Keratinocyte (primary cell): ENCODE results near the gene VPS26A. TPM values are rescaled to one million over a fixed set of nuclear protein-coding genes. Genes with fewer than 3 reads are reported as not detected.
"Not testable (repeated sequence)": the region's sequence is repeated elsewhere in the genome, so short reads cannot be mapped to it uniquely, and the experiment has no call there.

Experiments
- DNase-seq: peaks from one replicate; pipeline ENCODE4 v3.0.0-alpha.2; 2011; ENCODE audit warnings: low read depth, missing footprints, low spot score
- FAIRE-seq: peaks from 2 replicates; lab custom pipeline; 2011; peaks lifted over from hg19 to GRCh38; lab: Jason Lieb, UNC
- H2AFZ ChIP-seq: 2 replicates; pipeline ENCODE4 v1.6.0; 2012; ENCODE audit warnings: low read length, control low read depth, inconsistent platforms; ENCODE audit not compliant: control insufficient read depth
- H3K27ac ChIP-seq: 2 replicates; pipeline ENCODE4 v1.5.1; 2011; ENCODE audit warnings: low read length; ENCODE audit not compliant: control insufficient read depth, insufficient read depth
- H3K27me3 ChIP-seq: 3 replicates; pipeline ENCODE4 v1.6.0; 2011; ENCODE audit warnings: low read length; ENCODE audit not compliant: control insufficient read depth, insufficient read depth; ENCODE audit errors: extremely low read depth
- H3K36me3 ChIP-seq, 2 experiments: 2 replicates in 1 of 2; 3 replicates in 1 of 2; pipeline ENCODE4 v1.5.1; 2011; ENCODE audit warnings: low read length in 2 of 2, mild to moderate bottlenecking in 1 of 2; ENCODE audit not compliant: control insufficient read depth in 2 of 2, insufficient read depth in 2 of 2; ENCODE audit errors: extremely low read depth in 1 of 2
- H3K4me1 ChIP-seq: 3 replicates; pipeline ENCODE4 v1.5.1; 2011; ENCODE audit warnings: low read length; ENCODE audit not compliant: control insufficient read depth, insufficient read depth; ENCODE audit errors: extremely low read depth
- H3K4me2 ChIP-seq: 3 replicates; pipeline ENCODE4 v1.6.0; 2011; ENCODE audit warnings: low read depth, low read length; ENCODE audit not compliant: control insufficient read depth, insufficient read depth; ENCODE audit errors: extremely low read depth
- H3K4me3 ChIP-seq, 3 experiments: fragments of 200-600 bp in 1 of 3; sonication (generic) in 1 of 3; 2 replicates in 2 of 3; 3 replicates in 1 of 3; pipeline ENCODE4 v1.5.1; 2011 to 2016; ENCODE audit warnings: low read length in 3 of 3, mild to moderate bottlenecking in 3 of 3, control low read depth in 2 of 3, inconsistent platforms in 1 of 3, low read depth in 1 of 3, mixed read lengths in 1 of 3, mixed run types in 1 of 3, moderate library complexity in 1 of 3; ENCODE audit not compliant: control insufficient read depth in 2 of 3, insufficient read depth in 2 of 3; ENCODE audit errors: extremely low read depth in 1 of 3
- H3K79me2 ChIP-seq: 2 replicates; pipeline ENCODE4 v1.6.0; 2012; ENCODE audit warnings: low read length; ENCODE audit not compliant: control insufficient read depth, insufficient read depth
- H3K9ac ChIP-seq: 3 replicates; pipeline ENCODE4 v1.6.0; 2011; ENCODE audit warnings: low read length; ENCODE audit not compliant: control insufficient read depth, insufficient read depth; ENCODE audit errors: extremely low read depth
- H3K9me1 ChIP-seq: 3 replicates; pipeline ENCODE4 v1.6.0; 2011; ENCODE audit warnings: low read length; ENCODE audit not compliant: control insufficient read depth, insufficient read depth; ENCODE audit errors: extremely low read depth
- H3K9me3 ChIP-seq: 2 replicates; pipeline ENCODE4 v1.5.1; 2012; ENCODE audit warnings: low read depth, low read length; ENCODE audit not compliant: control insufficient read depth
- H4K20me1 ChIP-seq: 3 replicates; pipeline ENCODE4 v1.6.0; 2011; ENCODE audit warnings: low read length; ENCODE audit not compliant: control insufficient read depth, insufficient read depth; ENCODE audit errors: extremely low read depth
- CTCF ChIP-seq, 3 experiments: IDR thresholded peaks in 1 of 3; conservative IDR thresholded peaks in 1 of 3; optimal IDR thresholded peaks in 1 of 3; 2 replicates in 2 of 3; 3 replicates in 1 of 3; pipeline versions ENCODE3 to v1.5.1; 2011; ENCODE audit warnings: low read length in 3 of 3, mild to moderate bottlenecking in 3 of 3, moderate library complexity in 2 of 3, control low read depth in 1 of 3, inconsistent platforms in 1 of 3; ENCODE audit not compliant: insufficient read depth in 2 of 3; ENCODE audit errors: extremely low read depth in 1 of 3
- EZH2 ChIP-seq: IDR thresholded peaks from one replicate; pipeline ENCODE4 v1.6.1; 2012; ENCODE audit warnings: inconsistent platforms, mild to moderate bottlenecking, low read length, moderate library complexity
- dilution Hi-C: fragments of 300-500 bp; cut with MboI; formaldehyde crosslinking; loops from one replicate; pipeline ENCODE4 v1.7.0; 2020; ENCODE audit warnings: low sequenced_read_pairs; ENCODE audit not compliant: extremely low pct_ligation_motif_present
- polyA plus RNA-seq, 5 experiments: library from polyadenylated mRNA; depleted of rRNA in 3 of 5; stranded (reverse) in 3 of 5; stranded (forward) in 1 of 5; unstranded in 1 of 5; fragments of >200 nt; gene quantifications; 1 replicate in 1 of 5; 2 replicates in 3 of 5; 3 replicates in 1 of 5; pipeline versions ENCODE4 v1.2.1 to v1.2.3, GENCODE V29; 2011 to 2012; ENCODE audit warnings: missing spikeins in 2 of 5, low read depth in 1 of 5, low replicate concordance in 1 of 5

The VPS26A gene
- polyA plus RNA-seq, 1 donor (not counting 4 experiments of a cell fraction or from before 2014, with no cell fraction given): 64.3 TPM

DNA sequence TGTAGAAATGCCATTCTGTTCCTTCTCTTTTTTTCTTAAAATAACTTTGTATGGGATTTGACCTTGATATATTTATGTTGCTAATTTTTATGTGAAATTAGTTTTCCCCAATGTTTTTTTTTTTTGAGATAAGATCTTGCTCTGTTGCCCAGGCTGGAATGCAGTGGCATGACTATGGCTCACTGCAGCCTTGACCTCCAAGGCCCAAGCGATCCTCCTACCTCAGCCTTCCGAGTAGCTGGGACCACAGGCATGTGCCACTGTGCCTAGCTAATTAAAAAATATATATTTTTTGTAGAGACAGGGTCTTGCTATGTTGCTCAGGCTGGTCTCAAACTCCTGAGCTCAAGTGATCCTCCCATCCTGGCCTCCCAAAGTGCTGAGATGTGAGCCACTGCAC lies 16.0 kb downstream of the VPS26A start:
- Histone ChIP-seq H3K4me2 (no peak overlapping the region), H3K79me2 (peaks cover 61% of the 10 kb centered on the region), H3K36me3 (peaks cover 4 to 6% of the 10 kb centered on the region in 2 experiments), H3K9ac (no peak overlapping the region), H3K4me1 (no peaks in the 10 kb centered on the region), H3K27ac (no peak overlapping the region), H2AFZ (no peak overlapping the region), H4K20me1 (peaks cover 6% of the 10 kb centered on the region), H3K4me3 (no peak overlapping the region), H3K9me3 (no peaks in the 10 kb centered on the region), H3K9me1 (no peaks in the 10 kb centered on the region), H3K27me3 (no peaks in the 10 kb centered on the region)
- FAIRE-seq (no peak), DNase-seq (no peak)
- TF ChIP-seq CTCF (optimal IDR thresholded peaks at IDR 0.05 in 1 of 3, IDR thresholded peaks at IDR 0.05 in 1 of 3, conservative IDR thresholded peaks at IDR 0.05 in 1 of 3; ENCODE audit: extremely low read depth in 1 of 3, insufficient read depth in 2 of 3, low read length in 3 of 3): no peak
- no peak for TF ChIP-seq EZH2
- dilution Hi-C loops: no loop called here

- FAIRE-seq (no peak), DNase-seq (no peak)
- dilution Hi-C loops: no loop called here
- Histone ChIP-seq H3K9me1 (no peaks in the 10 kb centered on the region), H3K27ac (no peak overlapping the region), H3K4me3 (no peak overlapping the region), H3K9me3 (no peaks in the 10 kb centered on the region), H3K9ac (no peak overlapping the region), H3K4me2 (no peak overlapping the region), H2AFZ (no peak overlapping the region), H3K27me3 (no peaks in the 10 kb centered on the region), H3K4me1 (no peaks in the 10 kb centered on the region), H3K36me3 (peaks cover 3 to 4% of the 10 kb centered on the region in 2 experiments), H3K79me2 (peaks cover 70% of the 10 kb centered on the region), H4K20me1 (peaks cover 6% of the 10 kb centered on the region)
- no peak for TF ChIP-seq CTCF (optimal IDR thresholded peaks at IDR 0.05 in 1 of 3, IDR thresholded peaks at IDR 0.05 in 1 of 3, conservative IDR thresholded peaks at IDR 0.05 in 1 of 3; ENCODE audit: extremely low read depth in 1 of 3, insufficient read depth in 2 of 3, low read length in 3 of 3)
- no peak for TF ChIP-seq EZH2
Observed at GRCh38 chr10:69141304-69141703, 17.3 kb downstream of the VPS26A start.

- H3K4me1 ChIP-seq, H2AFZ ChIP-seq, H3K4me3 ChIP-seq, H3K9me1 ChIP-seq, DNase-seq, dilution Hi-C loops, H4K20me1 ChIP-seq, H3K36me3 ChIP-seq, H3K4me2 ChIP-seq, H3K9me3 ChIP-seq, H3K9ac ChIP-seq, H3K27ac ChIP-seq, FAIRE-seq, H3K27me3 ChIP-seq: not testable (repeated sequence)
- peaks cover 74% of the 10 kb centered on the region for H3K79me2 ChIP-seq
Observed at GRCh38 chr10:69142074-69142473, 18.1 kb downstream of the VPS26A start.
